Common myeloid progenitor, CD34-positive (primary cell): ENCODE measurements around the gene ATP5PO.

ENCODE experiments used
- CTCF ChIA-PET: fragments of 350-600 bp; sonication (Branson Sonifier 250); formaldehyde crosslinking; loops from one replicate; lab custom pipeline; 2021; ENCODE audit warnings: antibody characterized with exemption; lab: Charles Lee
- POLR2A ChIA-PET: fragments of 350-600 bp; sonication (Branson Sonifier 250); formaldehyde crosslinking; loops from one replicate; lab custom pipeline; 2021; ENCODE audit warnings: antibody characterized with exemption; lab: Charles Lee
- DNase-seq, 3 donors: peaks; one replicate each; pipeline versions ENCODE4 v3.0.0 to v3.0.0-alpha.2; 2013
- H3K27ac ChIP-seq, 2 experiments: 1 replicate in 1 of 2; 2 replicates in 1 of 2; pipeline ENCODE4 v1.7.0; 2013; ENCODE audit warnings: inconsistent platforms in 2 of 2, low read length in 2 of 2, mild to moderate bottlenecking in 2 of 2, low read depth in 1 of 2, moderate library complexity in 1 of 2; ENCODE audit not compliant: severe bottlenecking in 2 of 2, insufficient read depth in 1 of 2, poor library complexity in 1 of 2
- H3K27me3 ChIP-seq, 5 experiments: replicated peaks in 2 of 5; 1 replicate in 3 of 5; 2 replicates in 2 of 5; pipeline versions ENCODE4 v1.6.1 to v1.7.0; 2013; ENCODE audit warnings: low read length in 4 of 5, mild to moderate bottlenecking in 2 of 5, moderate library complexity in 2 of 5, inconsistent platforms in 1 of 5; ENCODE audit not compliant: insufficient read depth in 5 of 5, control insufficient read depth in 4 of 5
- H3K36me3 ChIP-seq, 4 experiments: 1 replicate in 2 of 4; 2 replicates in 2 of 4; pipeline versions ENCODE4 v1.6.1 to v1.7.0; 2013; ENCODE audit warnings: low read length in 3 of 4, control low read depth in 1 of 4, mild to moderate bottlenecking in 1 of 4; ENCODE audit not compliant: control insufficient read depth in 4 of 4, insufficient read depth in 4 of 4
- H3K4me1 ChIP-seq, 4 experiments: 1 replicate in 3 of 4; 2 replicates in 1 of 4; pipeline versions ENCODE4 v1.6.1 to v1.7.1; 2013; ENCODE audit warnings: low read length in 3 of 4, mild to moderate bottlenecking in 3 of 4, control low read depth in 1 of 4, inconsistent platforms in 1 of 4, moderate library complexity in 1 of 4; ENCODE audit not compliant: control insufficient read depth in 4 of 4, insufficient read depth in 4 of 4; ENCODE audit errors: control extremely low read depth in 1 of 4
- H3K4me3 ChIP-seq, 7 experiments: 1 replicate in 4 of 7; 2 replicates in 3 of 7; pipeline versions ENCODE4 v1.5.1 to v1.7.0; 2013; ENCODE audit warnings: mild to moderate bottlenecking in 7 of 7, low read length in 6 of 7, moderate library complexity in 6 of 7, inconsistent platforms in 2 of 7, low read depth in 2 of 7, control low read depth in 1 of 7; ENCODE audit not compliant: insufficient read depth in 4 of 7, control insufficient read depth in 1 of 7; ENCODE audit errors: extremely low read depth in 1 of 7
- H3K9me3 ChIP-seq, 5 experiments: 1 replicate in 4 of 5; 2 replicates in 1 of 5; pipeline versions ENCODE4 v1.6.1 to v1.7.1; 2013; ENCODE audit warnings: low read length in 4 of 5, mild to moderate bottlenecking in 2 of 5, inconsistent platforms in 1 of 5, low read depth in 1 of 5, moderate library complexity in 1 of 5; ENCODE audit not compliant: control insufficient read depth in 4 of 5, insufficient read depth in 2 of 5; ENCODE audit errors: control extremely low read depth in 1 of 5
- WGBS: methylation state at CpG from one replicate; pipeline ENCODE4 v1.1.5; 2013; ENCODE audit not compliant: insufficient coverage; 5-methylcytosine and 5-hydroxymethylcytosine counted together

The ATP5PO gene

GRCh38 chr21:33902349-33902748 is 13.3 kb downstream of the ATP5PO start:
- ChIA-PET CTCF (interaction anchor here (0.6 kb wide), 2 partner anchors 15 to 460 kb away, joined by 3 read pairs; no protein-coding TSS in a partner anchor), POLR2A (interaction anchor here (0.6 kb wide), 1 partner anchor 12 kb away, joined by 3 read pairs; no protein-coding TSS in a partner anchor)
- no peak for DNase-seq
- WGBS: 93% methylated on average over 6 of the region's 6 CpGs
- H3K4me3 ChIP-seq: no peak overlapping the region
- peaks cover 0 to 7% (median 2%) of the 10 kb centered on the region in 4 experiments for H3K4me1 ChIP-seq
- no peak overlapping the region for H3K27ac ChIP-seq
- no peaks in the 10 kb centered on the region for H3K27me3 ChIP-seq
- no peaks in the 10 kb centered on the region for H3K9me3 ChIP-seq
- peaks cover 17 to 59% (median 50%) of the 10 kb centered on the region in 4 experiments for H3K36me3 ChIP-seq

GRCh38 chr21:33901412-33902288 is 14.0 kb downstream of the ATP5PO start:
- ChIA-PET CTCF (interaction anchor here (0.6 to 1.3 kb wide), 2 partner anchors 13 to 14 kb away, joined by 3 read pairs; no protein-coding TSS in a partner anchor), POLR2A (interaction anchor here (0.6 kb wide), 1 partner anchor 13 kb away, joined by 3 read pairs; no protein-coding TSS in a partner anchor)
- Histone ChIP-seq H3K36me3 (peaks cover 17 to 52% (median 43%) of the 10 kb centered on the region in 4 experiments), H3K27ac (no peak overlapping the region), H3K4me3 (no peak overlapping the region), H3K4me1 (peaks cover 0 to 7% (median 2%) of the 10 kb centered on the region in 4 experiments), H3K9me3 (no peaks in the 10 kb centered on the region), H3K27me3 (no peaks in the 10 kb centered on the region)
- WGBS: 94% methylated on average over 11 of the region's 13 CpGs
- DNase-seq: peak in 2 of 3 donors; percentile 54 to 64

GRCh38 chr21:33899199-33899598 is 16.4 kb downstream of the ATP5PO start:
- WGBS: 93% methylated on average over 3 of the region's 5 CpGs

GRCh38 chr21:33898586-33898985 is 17.0 kb downstream of the ATP5PO start:
- H3K27ac ChIP-seq: no peak overlapping the region
- ChIA-PET POLR2A (no interaction called here), CTCF (interaction anchor here (1.1 to 1.9 kb wide), 2 partner anchors 16 to 25 kb away, joined by 3 to 8 read pairs; no protein-coding TSS in a partner anchor)

More at GRCh38 chr21:33899199-33899598, 16.4 kb downstream of the ATP5PO start:
- no peak overlapping the region for H3K4me3 ChIP-seq
- H3K27ac ChIP-seq: no peak overlapping the region
- no peaks in the 10 kb centered on the region for H3K9me3 ChIP-seq
- POLR2A ChIA-PET: no interaction called here
- no peaks in the 10 kb centered on the region for H3K27me3 ChIP-seq
- H3K36me3 ChIP-seq: peaks cover 7 to 29% (median 25%) of the 10 kb centered on the region in 4 experiments
- DNase-seq: no peak
- CTCF ChIA-PET: interaction anchor here (1.1 to 1.9 kb wide), 2 partner anchors 16 to 24 kb away, joined by 3 to 8 read pairs; no protein-coding TSS in a partner anchor
- H3K4me1 ChIP-seq: peaks cover 0 to 21% (median 13%) of the 10 kb centered on the region in 4 experiments

GRCh38 chr21:33897739-33898138 is 17.9 kb downstream of the ATP5PO start:
- DNase-seq: no peak
- ChIA-PET CTCF (interaction anchor here (0.7 kb wide), 1 partner anchor 9 kb away, joined by 3 read pairs; no protein-coding TSS in a partner anchor), POLR2A (no interaction called here)
- no peak overlapping the region for H3K4me3 ChIP-seq
- no peak overlapping the region for H3K27ac ChIP-seq
- H3K9me3 ChIP-seq: no peaks in the 10 kb centered on the region
- WGBS: 92% methylated on average over 2 of the region's 3 CpGs
- H3K27me3 ChIP-seq: no peaks in the 10 kb centered on the region
- peaks cover 0 to 21% (median 14%) of the 10 kb centered on the region in 4 experiments for H3K4me1 ChIP-seq
- H3K36me3 ChIP-seq: peaks cover 4 to 16% (median 11%) of the 10 kb centered on the region in 4 experiments

More at GRCh38 chr21:33898586-33898985, 17.0 kb downstream of the ATP5PO start:
- peaks cover 0 to 21% (median 14%) of the 10 kb centered on the region in 4 experiments for H3K4me1 ChIP-seq
- no peaks in the 10 kb centered on the region for H3K9me3 ChIP-seq
- no peak for DNase-seq
- H3K27me3 ChIP-seq: no peaks in the 10 kb centered on the region
- peaks cover 4 to 24% (median 19%) of the 10 kb centered on the region in 4 experiments for H3K36me3 ChIP-seq
- WGBS: 96% methylated on average over 3 of the region's 3 CpGs
- H3K4me3 ChIP-seq: no peak overlapping the region

- CTCF ChIA-PET: interaction anchor here (0.7 kb wide), 1 partner anchor 10 kb away, joined by 3 read pairs; no protein-coding TSS in a partner anchor
- no peaks in the 10 kb centered on the region for H3K27me3 ChIP-seq
- no peak overlapping the region for H3K27ac ChIP-seq
- H3K36me3 ChIP-seq: peaks cover 2 to 9% (median 6%) of the 10 kb centered on the region in 4 experiments
- H3K4me1 ChIP-seq: peaks cover 0 to 21% (median 14%) of the 10 kb centered on the region in 4 experiments
- WGBS: 100% methylated on average over 2 of the region's 5 CpGs
- no peaks in the 10 kb centered on the region for H3K9me3 ChIP-seq
- H3K4me3 ChIP-seq: no peak overlapping the region
- no peak for DNase-seq
- POLR2A ChIA-PET: no interaction called here
Observed at GRCh38 chr21:33897098-33897497, 18.5 kb downstream of the ATP5PO start.
